Mucosa of rectum (tissue), 2 donors: Measurements from ENCODE around the gene MYLK.

ENCODE experiments used
- H3K27ac ChIP-seq, 2 donors: one replicate each; pipeline ENCODE4 v1.7.0; 2013; ENCODE audit warnings: inconsistent platforms in 2 of 2, low read depth in 2 of 2, low read length in 2 of 2
- H3K27me3 ChIP-seq, 2 donors: one replicate each; pipeline ENCODE4 v1.7.0; 2013; ENCODE audit warnings: low read length in 2 of 2; ENCODE audit not compliant: control insufficient read depth in 2 of 2, insufficient read depth in 2 of 2
- H3K36me3 ChIP-seq, 2 donors: one replicate each; pipeline ENCODE4 v1.7.0; 2013; ENCODE audit warnings: low read length in 2 of 2; ENCODE audit not compliant: control insufficient read depth in 2 of 2, insufficient read depth in 2 of 2
- H3K4me1 ChIP-seq, 2 donors: one replicate each; pipeline ENCODE4 v1.7.0; 2013; ENCODE audit warnings: low read length in 2 of 2, mild to moderate bottlenecking in 1 of 2; ENCODE audit not compliant: control insufficient read depth in 2 of 2, insufficient read depth in 2 of 2
- H3K4me3 ChIP-seq, 2 donors: one replicate each; pipeline ENCODE4 v1.7.0; 2013; ENCODE audit warnings: low read length in 2 of 2
- H3K9ac ChIP-seq, 2 donors: one replicate each; pipeline ENCODE4 v1.7.0; 2013; ENCODE audit warnings: low read length in 2 of 2, low read depth in 1 of 2, mild to moderate bottlenecking in 1 of 2
- H3K9me3 ChIP-seq, 2 donors: one replicate each; pipeline ENCODE4 v1.7.0; 2013; ENCODE audit warnings: low read length in 2 of 2; ENCODE audit not compliant: control insufficient read depth in 2 of 2
- donor health status: healthy.
- donor health status: Normal muscosa, but diverticular disease.

MYLK gene

GRCh38 chr3:123878807-123879206 lies 5.3 kb downstream of the MYLK start:
- Histone ChIP-seq H3K27me3 (peaks cover 0 to 11% of the 10 kb centered on the region in 2 donors), H3K4me3 (no peak overlapping the region), H3K9ac (no peak overlapping the region), H3K27ac (no peak overlapping the region), H3K9me3 (no peaks in the 10 kb centered on the region), H3K36me3 (no peaks in the 10 kb centered on the region), H3K4me1 (peaks cover 4 to 7% of the 10 kb centered on the region in 2 donors)

- Histone ChIP-seq H3K9me3 (no peaks in the 10 kb centered on the region), H3K9ac (no peak overlapping the region), H3K4me1 (no peaks in the 10 kb centered on the region), H3K27me3 (peaks cover 0 to 6% of the 10 kb centered on the region in 2 donors), H3K27ac (no peak overlapping the region), H3K4me3 (no peak overlapping the region), H3K36me3 (no peaks in the 10 kb centered on the region)
Measured at GRCh38 chr3:123877965-123878364, 6.2 kb downstream of the MYLK start.

GRCh38 chr3:123877466-123877865 lies 6.7 kb downstream of the MYLK start:
- Histone ChIP-seq H3K4me1 (no peaks in the 10 kb centered on the region), H3K27ac (no peak overlapping the region), H3K9me3 (no peaks in the 10 kb centered on the region), H3K4me3 (no peak overlapping the region), H3K9ac (no peak overlapping the region), H3K36me3 (no peaks in the 10 kb centered on the region), H3K27me3 (peaks cover 0 to 2% of the 10 kb centered on the region in 2 donors)

- Histone ChIP-seq H3K4me3 (no peak overlapping the region), H3K9me3 (no peaks in the 10 kb centered on the region), H3K36me3 (no peaks in the 10 kb centered on the region), H3K4me1 (no peaks in the 10 kb centered on the region), H3K27me3 (no peaks in the 10 kb centered on the region), H3K9ac (no peak overlapping the region), H3K27ac (no peak overlapping the region)
Measured at GRCh38 chr3:123876858-123877257, 7.3 kb downstream of the MYLK start.

- Histone ChIP-seq H3K4me1 (no peaks in the 10 kb centered on the region), H3K4me3 (no peak overlapping the region), H3K36me3 (no peaks in the 10 kb centered on the region), H3K27ac (no peak overlapping the region), H3K9me3 (no peaks in the 10 kb centered on the region), H3K9ac (no peak overlapping the region), H3K27me3 (no peaks in the 10 kb centered on the region)
Measured at GRCh38 chr3:123872621-123873020, 11.5 kb downstream of the MYLK start.

GRCh38 chr3:123871946-123872345 lies 12.2 kb downstream of the MYLK start:
- no peak overlapping the region for H3K4me3 ChIP-seq
- no peaks in the 10 kb centered on the region for H3K27me3 ChIP-seq
- no peaks in the 10 kb centered on the region for H3K36me3 ChIP-seq
- no peak overlapping the region for H3K9ac ChIP-seq
- no peaks in the 10 kb centered on the region for H3K9me3 ChIP-seq
- H3K27ac ChIP-seq = no peak overlapping the region
- no peaks in the 10 kb centered on the region for H3K4me1 ChIP-seq

- Histone ChIP-seq H3K27ac (no peak overlapping the region), H3K27me3 (no peaks in the 10 kb centered on the region), H3K4me1 (no peaks in the 10 kb centered on the region), H3K36me3 (no peaks in the 10 kb centered on the region), H3K9ac (no peak overlapping the region), H3K9me3 (no peaks in the 10 kb centered on the region), H3K4me3 (no peak overlapping the region)
Measured at GRCh38 chr3:123870033-123870432, 14.1 kb downstream of the MYLK start.

- Histone ChIP-seq H3K27me3 (no peaks in the 10 kb centered on the region), H3K36me3 (no peaks in the 10 kb centered on the region), H3K27ac (no peak overlapping the region), H3K4me1 (no peaks in the 10 kb centered on the region), H3K9me3 (no peaks in the 10 kb centered on the region), H3K4me3 (no peak overlapping the region), H3K9ac (no peak overlapping the region)
Measured at GRCh38 chr3:123869165-123869564, 15.0 kb downstream of the MYLK start.

GRCh38 chr3:123864706-123865105 lies 19.4 kb downstream of the MYLK start:
- Histone ChIP-seq H3K4me1 (no peaks in the 10 kb centered on the region), H3K9me3 (no peaks in the 10 kb centered on the region), H3K36me3 (no peaks in the 10 kb centered on the region), H3K27ac (no peak overlapping the region), H3K27me3 (no peaks in the 10 kb centered on the region), H3K9ac (no peak overlapping the region), H3K4me3 (no peak overlapping the region)

- H3K36me3 ChIP-seq = no peaks in the 10 kb centered on the region
- H3K27me3 ChIP-seq = no peaks in the 10 kb centered on the region
- no peak overlapping the region for H3K4me3 ChIP-seq
- H3K27ac ChIP-seq = no peak overlapping the region
- H3K9ac ChIP-seq = no peak overlapping the region
- H3K4me1 ChIP-seq = no peaks in the 10 kb centered on the region
- no peaks in the 10 kb centered on the region for H3K9me3 ChIP-seq
Measured at GRCh38 chr3:123862152-123862551, 22.0 kb downstream of the MYLK start.
